Activated T-helper 1 cell treated with anti-CD3 and anti-CD28 coated beads, Interleukin-12 subunit alpha, Interleukin-12 subunit beta, Interleukin-2, Interleukin-4 antibody, amounts not matched to agents 30 ng/mL and 10 ng/mL and 1 ng/mL, durations not matched to agents 14 hours and 24 hours and 36 hours (primary cell): ENCODE data around the gene VSIG10. TPM values are rescaled to one million over a fixed set of nuclear protein-coding genes. Genes with fewer than 3 reads are reported as not detected.

Experiments
- DNase-seq: peaks from one replicate; pipeline ENCODE4 v3.0.0; 2021; ENCODE audit warnings: low spot score
- H3K27ac Mint-ChIP-seq: one replicate; pipeline ENCODE4 v1.8.0; 2021; ENCODE audit warnings: mild to moderate bottlenecking, mixed read lengths
- H3K27me3 Mint-ChIP-seq: one replicate; pipeline ENCODE4 v1.8.0; 2022; ENCODE audit warnings: mild to moderate bottlenecking, moderate library complexity, mixed read lengths; ENCODE audit not compliant: insufficient read depth
- H3K36me3 Mint-ChIP-seq: one replicate; pipeline ENCODE4 v1.8.0; 2021; ENCODE audit warnings: low read depth, mixed read lengths
- H3K4me1 Mint-ChIP-seq: one replicate; pipeline ENCODE4 v1.8.0; 2021; ENCODE audit warnings: low read depth, mixed read lengths
- H3K4me3 Mint-ChIP-seq: one replicate; pipeline ENCODE4 v1.8.0; 2021; ENCODE audit warnings: mild to moderate bottlenecking, moderate library complexity, mixed read lengths
- H3K9me3 Mint-ChIP-seq: one replicate; pipeline ENCODE4 v1.8.0; 2021; ENCODE audit warnings: mixed read lengths
- intact Hi-C: fragments of 100-400 bp; cut with micrococcal nuclease; formaldehyde crosslinking; loops from one replicate; pipeline ENCODE4 v1.15.1; 2024
- total RNA-seq: library from RNA; stranded (reverse); gene quantifications from 2 replicates; pipeline ENCODE4 v1.2.3, GENCODE V29; 2022

VSIG10 gene
- total RNA-seq, 1 donor from 2014 or later: 16.0 TPM

GRCh38 chr12:118061873-118062843 is 41.7 kb downstream of the VSIG10 start:
- Mint-ChIP-seq H3K4me1 (peaks cover 61% of the 10 kb centered on the region), H3K4me3 (peak overlapping the region; percentile 92), H3K9me3 (no peaks in the 10 kb centered on the region), H3K27me3 (peaks cover 4% of the 10 kb centered on the region), H3K27ac (peak overlapping the region; percentile 94), H3K36me3 (peaks cover 18% of the 10 kb centered on the region)
- no peak for DNase-seq
- intact Hi-C loops: loop anchor here (1.0 to 5.0 kb wide), 3 partner anchors 10 to 295 kb away; partner anchors contain the start of gene RFC5

- Mint-ChIP-seq H3K27ac (peak within 1 kb of the TSS; percentile 94), H3K36me3 (peaks cover 19% of the 10 kb centered on the region), H3K4me1 (peaks cover 55% of the 10 kb centered on the region), H3K27me3 (no peaks in the 10 kb centered on the region), H3K4me3 (peak within 1 kb of the TSS; percentile 92), H3K9me3 (no peaks in the 10 kb centered on the region)
- intact Hi-C loops: loop anchor here (5.0 kb wide), 1 partner anchor 296 kb away; no protein-coding TSS in a partner anchor
- DNase-seq: peak; percentile 48
These were observed 42.6 kb downstream of the VSIG10 start, which contains the start of gene WSB2 for GRCh38 chr12:118061011-118061872. TSS of gene WSB2 (minus strand) at chr12:118061179. CDS start at chr12:118061048, 131 bp downstream.

- H3K9me3 Mint-ChIP-seq: no peaks in the 10 kb centered on the region
- DNase-seq: peak; percentile 38
- no peaks in the 10 kb centered on the region for H3K27me3 Mint-ChIP-seq
- H3K27ac Mint-ChIP-seq: peak overlapping the region; percentile 92
- H3K4me1 Mint-ChIP-seq: peaks cover 55% of the 10 kb centered on the region
- H3K4me3 Mint-ChIP-seq: peak overlapping the region; percentile 87
- intact Hi-C loops: loop anchor here (5.0 kb wide), 1 partner anchor 297 kb away; no protein-coding TSS in a partner anchor
- H3K36me3 Mint-ChIP-seq: peaks cover 21% of the 10 kb centered on the region
These were observed 43.4 kb downstream of the VSIG10 start for GRCh38 chr12:118060301-118061010.

- peak overlapping the region; percentile 92 for H3K27ac Mint-ChIP-seq
- intact Hi-C loops: loop anchor here (1.0 to 5.0 kb wide), 4 partner anchors 14 to 298 kb away; partner anchors contain the start of gene KSR2
- DNase-seq: no peak
- no peaks in the 10 kb centered on the region for H3K27me3 Mint-ChIP-seq
- peak overlapping the region; percentile 87 for H3K4me3 Mint-ChIP-seq
- no peaks in the 10 kb centered on the region for H3K9me3 Mint-ChIP-seq
- peaks cover 51% of the 10 kb centered on the region for H3K4me1 Mint-ChIP-seq
- peaks cover 22% of the 10 kb centered on the region for H3K36me3 Mint-ChIP-seq
These were observed 44.2 kb downstream of the VSIG10 start for GRCh38 chr12:118059341-118060191.

GRCh38 chr12:118058881-118059280 is 44.9 kb downstream of the VSIG10 start:
- Mint-ChIP-seq H3K36me3 (peaks cover 19% of the 10 kb centered on the region), H3K27ac (peak overlapping the region; percentile 92), H3K27me3 (no peaks in the 10 kb centered on the region), H3K4me3 (peak overlapping the region; percentile 87), H3K4me1 (peaks cover 45% of the 10 kb centered on the region), H3K9me3 (no peaks in the 10 kb centered on the region)
- intact Hi-C loops: loop anchor here (1.0 to 5.0 kb wide), 3 partner anchors 14 to 92 kb away; partner anchors contain the start of gene KSR2
- no peak for DNase-seq

GRCh38 chr12:118058227-118058626 is 45.6 kb downstream of the VSIG10 start:
- Mint-ChIP-seq H3K36me3 (peaks cover 22% of the 10 kb centered on the region), H3K27ac (peak overlapping the region; percentile 26), H3K4me3 (no peak overlapping the region), H3K4me1 (peaks cover 47% of the 10 kb centered on the region), H3K27me3 (no peaks in the 10 kb centered on the region), H3K9me3 (no peaks in the 10 kb centered on the region)
- DNase-seq: no peak
- intact Hi-C loops: loop anchor here (5.0 kb wide), 1 partner anchor 91 kb away; the partner anchor contains the start of gene KSR2

- H3K4me1 Mint-ChIP-seq: peaks cover 61% of the 10 kb centered on the region
- intact Hi-C loops: loop anchor here (1.0 to 5.0 kb wide), 4 partner anchors 11 to 181 kb away; partner anchors contain the start of genes KSR2 and RFC5
- peak overlapping the region; percentile 18 for H3K27ac Mint-ChIP-seq
These were observed 47.7 kb downstream of the VSIG10 start for GRCh38 chr12:118055865-118056773.

GRCh38 chr12:118055144-118055557 is 48.7 kb downstream of the VSIG10 start:
- Mint-ChIP-seq H3K36me3 (peaks cover 37% of the 10 kb centered on the region), H3K4me1 (peaks cover 61% of the 10 kb centered on the region), H3K9me3 (no peaks in the 10 kb centered on the region), H3K27ac (peak overlapping the region; percentile 50), H3K27me3 (no peaks in the 10 kb centered on the region), H3K4me3 (peak overlapping the region; percentile 60)
- intact Hi-C loops: loop anchor here (1.0 to 5.0 kb wide), 4 partner anchors 10 to 180 kb away; partner anchors contain the start of genes KSR2 and RFC5
- DNase-seq: peak; percentile 55

More at GRCh38 chr12:118055865-118056773, 47.7 kb downstream of the VSIG10 start:
- H3K4me3 Mint-ChIP-seq: peak overlapping the region; percentile 7
- H3K27me3 Mint-ChIP-seq: no peaks in the 10 kb centered on the region
- H3K9me3 Mint-ChIP-seq: no peaks in the 10 kb centered on the region
- H3K36me3 Mint-ChIP-seq: peaks cover 33% of the 10 kb centered on the region
- no peak for DNase-seq

- Mint-ChIP-seq H3K9me3 (no peaks in the 10 kb centered on the region), H3K27me3 (no peaks in the 10 kb centered on the region), H3K4me1 (peaks cover 43% of the 10 kb centered on the region), H3K36me3 (peaks cover 40% of the 10 kb centered on the region), H3K27ac (peak overlapping the region; percentile 87), H3K4me3 (no peak overlapping the region)
- no peak for DNase-seq
- intact Hi-C loops: no loop called here
These were observed 50.5 kb downstream of the VSIG10 start for GRCh38 chr12:118053071-118053985.
